Measurements from ENCODE around the gene CACNA1C.

GRCh38 chr12:2195085-2195484 is 142.3 kb downstream of the CACNA1C start:
- TF ChIP-seq CTCF (IDR thresholded peaks at IDR 0.05; ENCODE audit: low read depth, low read length, poor library complexity, severe bottlenecking) = no peak
- no peak for TF ChIP-seq EZH2phosphoT487 (IDR thresholded peaks at IDR 0.05; ENCODE audit: borderline replicate concordance, low read length)

Data from DOHH2 (cell line).